ENCODE measurements around the gene KRTAP4-16. TPM values are rescaled to one million over a fixed set of nuclear protein-coding genes. Genes with fewer than 3 reads are reported as not detected.

The KRTAP4-16 gene
- total and polyA plus RNA-seq, 2 donors (not counting 3 experiments of a cell fraction or from before 2014, with no cell fraction given), result not detected

DNA sequence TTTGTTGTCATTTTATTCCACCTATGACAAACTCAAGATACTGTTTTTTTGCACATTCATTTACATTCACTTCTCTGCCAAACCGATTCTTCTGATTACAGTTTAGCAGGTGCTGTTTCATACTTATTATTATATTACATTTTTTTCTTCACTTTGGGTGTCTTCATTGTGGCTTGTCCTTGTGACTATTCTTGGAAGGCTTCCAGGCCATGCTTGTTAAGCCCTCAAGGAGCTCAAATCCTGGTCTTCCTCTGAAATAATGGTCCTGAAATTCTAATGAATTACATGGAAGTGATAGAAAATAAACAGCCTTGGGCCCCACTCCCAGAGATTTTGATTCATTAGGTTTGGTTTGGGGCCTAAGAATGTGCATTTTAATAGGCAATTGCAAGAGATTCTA is 37.7 kb downstream of the KRTAP4-16 start:
- ChIA-PET CTCF (no interaction called here), POLR2A (no interaction called here)
- H3K9ac ChIP-seq (replicated peaks; ENCODE audit: extremely low read depth, insufficient read depth, low read length), result no peak overlapping the region
- FAIRE-seq (no peak), DNase-seq (ENCODE audit: low read depth, low spot score) (no peak)
- no peak overlapping the region for H3K4me2 ChIP-seq (ENCODE audit: insufficient read depth, low read length)
- H3K36me3 ChIP-seq (ENCODE audit: control insufficient read depth in 2 of 2, extremely low read depth in 1 of 2, insufficient read depth in 2 of 2, low read length in 2 of 2), result no peaks in the 10 kb centered on the region
- BruUV-seq (replicated peaks), result no TSS peak
- no peak for TF ChIP-seq POLR2A (IDR thresholded peaks at IDR 0.05; ENCODE audit: low read depth, low read length)
- no peak for TF ChIP-seq FOS (IDR thresholded peaks at IDR 0.05; ENCODE audit: borderline replicate concordance, insufficient read depth, low read length)
- TF ChIP-seq POLR2AphosphoS5 (IDR thresholded peaks at IDR 0.05; ENCODE audit: insufficient read depth, low read depth, low read length), result no peak
- TF ChIP-seq EZH2 (IDR thresholded peaks at IDR 0.05; ENCODE audit: borderline replicate concordance, low read depth, low read length, severe bottlenecking), result no peak
- TF ChIP-seq, protein P1, sequence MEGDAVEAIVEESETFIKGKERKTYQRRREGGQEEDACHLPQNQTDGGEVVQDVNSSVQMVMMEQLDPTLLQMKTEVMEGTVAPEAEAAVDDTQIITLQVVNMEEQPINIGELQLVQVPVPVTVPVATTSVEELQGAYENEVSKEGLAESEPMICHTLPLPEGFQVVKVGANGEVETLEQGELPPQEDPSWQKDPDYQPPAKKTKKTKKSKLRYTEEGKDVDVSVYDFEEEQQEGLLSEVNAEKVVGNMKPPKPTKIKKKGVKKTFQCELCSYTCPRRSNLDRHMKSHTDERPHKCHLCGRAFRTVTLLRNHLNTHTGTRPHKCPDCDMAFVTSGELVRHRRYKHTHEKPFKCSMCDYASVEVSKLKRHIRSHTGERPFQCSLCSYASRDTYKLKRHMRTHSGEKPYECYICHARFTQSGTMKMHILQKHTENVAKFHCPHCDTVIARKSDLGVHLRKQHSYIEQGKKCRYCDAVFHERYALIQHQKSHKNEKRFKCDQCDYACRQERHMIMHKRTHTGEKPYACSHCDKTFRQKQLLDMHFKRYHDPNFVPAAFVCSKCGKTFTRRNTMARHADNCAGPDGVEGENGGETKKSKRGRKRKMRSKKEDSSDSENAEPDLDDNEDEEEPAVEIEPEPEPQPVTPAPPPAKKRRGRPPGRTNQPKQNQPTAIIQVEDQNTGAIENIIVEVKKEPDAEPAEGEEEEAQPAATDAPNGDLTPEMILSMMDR (IDR thresholded peaks at IDR 0.05; ENCODE audit: extremely low read depth in 1 of 2, insufficient read depth in 1 of 2, low read depth in 1 of 2, low read length in 2 of 2), result no peak
- no peak for TF ChIP-seq MAX (IDR thresholded peaks at IDR 0.05; ENCODE audit: insufficient read depth, insufficient read length)
- TF ChIP-seq GATA2 (IDR thresholded peaks at IDR 0.05; ENCODE audit: insufficient read depth, insufficient read length, low read depth, low read length), result no peak
- no peak for TF ChIP-seq MYC (IDR thresholded peaks at IDR 0.05; ENCODE audit: low read depth, low read length)
- TF ChIP-seq JUN (IDR thresholded peaks at IDR 0.05; ENCODE audit: borderline replicate concordance, insufficient read depth, insufficient read length, low read depth), result no peak
- no peaks in the 10 kb centered on the region for H3K9me3 ChIP-seq (replicated peaks; ENCODE audit: control insufficient read depth, insufficient read depth, low read length)
- H3K27ac ChIP-seq (ENCODE audit: insufficient read depth, low read depth, low read length), result no peak overlapping the region
- H3K9me1 ChIP-seq (replicated peaks; ENCODE audit: control insufficient read depth, extremely low read depth, insufficient read depth, low read length), result no peaks in the 10 kb centered on the region
- intact Hi-C loops (cut with micrococcal nuclease), result no loop called here
- H3K79me2 ChIP-seq (ENCODE audit: control insufficient read depth, insufficient read depth, low read length), result no peaks in the 10 kb centered on the region
- dilution Hi-C loops (cut with MboI; ENCODE audit: extremely low pct_ligation_motif_present, low sequenced_read_pairs), result no loop called here
- peaks cover 6 to 10% of the 10 kb centered on the region in 2 experiments for H3K27me3 ChIP-seq (ENCODE audit: control insufficient read depth in 2 of 2, insufficient read depth in 2 of 2, low read length in 2 of 2)
- H4K20me1 ChIP-seq (replicated peaks; ENCODE audit: control insufficient read depth, extremely low read depth, insufficient read depth, low read length), result no peaks in the 10 kb centered on the region
- H3K4me3 ChIP-seq (replicated peaks in 1 of 3; ENCODE audit: insufficient read depth in 1 of 3, low read depth in 1 of 3, low read length in 3 of 3), result no peak overlapping the region
- no peak overlapping the region for H2AFZ ChIP-seq (ENCODE audit: low read depth, low read length)
- H3K4me1 ChIP-seq (ENCODE audit: control insufficient read depth, extremely low read depth, insufficient read depth, low read length), result no peaks in the 10 kb centered on the region
